ENCODE measurements around the gene BZW1.
A peak's percentile ranks its signal among the peaks of the same experiment; 100 is the strongest.

Gene BZW1

GRCh38 chr2:200811333-200812121, at the start of gene BZW1:
BZW1 (plus strand) TSS chr2:200811910; CDS start chr2:200813218, 1,308 bp downstream.
- DNase-seq = peak; percentile 94 to 97

- no peak for DNase-seq
These were observed 49.6 kb upstream of the BZW1 start for GRCh38 chr2:200762127-200762526.

- no peak for DNase-seq
These were observed 48.3 kb upstream of the BZW1 start for GRCh38 chr2:200763422-200763821.

- DNase-seq = no peak
These were observed 46.4 kb upstream of the BZW1 start for GRCh38 chr2:200765139-200765951.

- DNase-seq = no peak
These were observed 45.6 kb upstream of the BZW1 start for GRCh38 chr2:200765995-200766660.

GRCh38 chr2:200767111-200767885, 44.4 kb upstream of the BZW1 start:
- DNase-seq = no peak

GRCh38 chr2:200770847-200771246, 40.9 kb upstream of the BZW1 start:
- DNase-seq = no peak

- DNase-seq = no peak
These were observed 39.1 kb upstream of the BZW1 start for GRCh38 chr2:200772620-200773019.

- DNase-seq = no peak
These were observed 38.6 kb upstream of the BZW1 start for GRCh38 chr2:200773083-200773482.

- DNase-seq = no peak
These were observed 36.8 kb upstream of the BZW1 start for GRCh38 chr2:200774920-200775319.

GRCh38 chr2:200777275-200777674, 34.4 kb upstream of the BZW1 start:
- DNase-seq = no peak

GRCh38 chr2:200778038-200778437, 33.7 kb upstream of the BZW1 start:
- DNase-seq = no peak

- DNase-seq = no peak
These were observed 32.5 kb upstream of the BZW1 start for GRCh38 chr2:200779214-200779613.

- no peak for DNase-seq
These were observed 30.1 kb upstream of the BZW1 start for GRCh38 chr2:200781616-200782015.

- no peak for DNase-seq
These were observed 29.5 kb upstream of the BZW1 start for GRCh38 chr2:200782251-200782650.

- no peak for DNase-seq
These were observed 27.5 kb upstream of the BZW1 start for GRCh38 chr2:200784215-200784614.

- no peak for DNase-seq
These were observed 25.3 kb upstream of the BZW1 start for GRCh38 chr2:200786423-200786822.

- DNase-seq = no peak
These were observed 24.9 kb upstream of the BZW1 start for GRCh38 chr2:200786826-200787225.

GRCh38 chr2:200787351-200788120, 24.2 kb upstream of the BZW1 start:
- peak in 1 of 2 experiments; percentile 58 for DNase-seq

GRCh38 chr2:200788121-200788718, 23.5 kb upstream of the BZW1 start:
- no peak for DNase-seq

GRCh38 chr2:200790185-200790584, 21.5 kb upstream of the BZW1 start:
- DNase-seq = no peak

GRCh38 chr2:200791905-200792304, 19.8 kb upstream of the BZW1 start:
- DNase-seq = no peak
